GM18519 (cell line): ENCODE results near the gene FARP2.
"Not testable (repeated sequence)": the region's sequence is repeated elsewhere in the genome, so short reads cannot be mapped to it uniquely, and the experiment has no call there.

Experiments used
- ATAC-seq: cut with Tn5 transposase; IDR thresholded peaks from one replicate; pipeline ENCODE4 v1.9.1; 2021; ENCODE audit warnings: mild to moderate bottlenecking, moderate library complexity; ENCODE audit not compliant: unreplicated experiment, low FRiP score

FARP2 gene

GRCh38 chr2:241451840-241452506 is 95.9 kb downstream of the FARP2 start:
- no peak for ATAC-seq

DNA sequence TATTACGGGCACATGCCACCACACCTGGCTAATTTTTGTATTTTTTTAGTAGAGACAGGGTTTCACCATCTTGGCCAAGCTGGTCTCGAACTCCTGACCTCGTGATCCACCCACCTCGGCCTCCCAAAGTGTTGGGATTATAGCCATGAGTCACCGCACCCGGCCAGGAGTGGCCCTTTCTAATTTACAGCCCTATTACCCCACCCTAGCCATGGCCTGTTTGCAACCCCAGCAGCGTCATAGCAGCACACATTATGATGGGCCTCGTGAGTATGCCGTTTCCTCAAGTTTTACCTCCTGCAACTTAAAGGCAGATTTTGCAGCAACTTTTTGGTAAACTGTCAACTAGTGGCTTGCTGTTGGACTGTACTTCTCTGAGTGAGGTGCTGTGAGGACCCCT is 97.8 kb downstream of the FARP2 start:
- not testable (repeated sequence) for ATAC-seq

DNA sequence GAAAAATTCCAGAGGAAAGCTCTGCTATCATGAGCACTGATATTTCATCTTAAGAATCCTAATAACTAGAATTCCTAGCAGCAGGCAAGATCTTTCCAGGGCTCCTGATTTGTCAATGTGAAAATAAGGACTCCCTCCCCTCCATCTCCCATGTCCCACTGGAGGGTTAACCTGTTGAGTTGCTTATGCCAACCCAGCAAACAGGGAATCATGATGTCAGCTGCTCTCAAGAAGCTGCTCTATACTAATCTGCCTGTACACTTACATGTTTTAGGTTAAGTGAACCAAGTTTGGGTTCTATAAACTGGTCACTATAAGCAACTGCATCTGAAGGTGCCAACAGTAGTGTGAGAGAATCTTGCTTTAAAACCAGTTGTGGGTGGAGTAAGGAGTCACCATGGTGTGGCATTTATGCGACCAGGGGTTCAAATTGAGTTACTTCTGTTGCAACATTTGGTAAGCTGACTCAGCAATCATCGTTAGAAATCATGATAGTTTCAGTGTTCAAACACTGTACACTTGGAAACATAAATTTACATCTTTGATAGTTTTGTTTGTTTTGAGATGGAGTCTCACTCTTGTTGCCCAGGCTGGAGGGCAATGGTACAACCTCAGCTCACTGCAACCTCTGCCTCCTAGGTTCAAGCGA is 98.9 kb downstream of the FARP2 start:
- no peak for ATAC-seq

- ATAC-seq, result no peak
Observed at GRCh38 chr2:241456546-241456945, 100.5 kb downstream of the FARP2 start.

- no peak for ATAC-seq
Observed at GRCh38 chr2:241458687-241459086, 102.6 kb downstream of the FARP2 start.

GRCh38 chr2:241459520-241459919 is 103.4 kb downstream of the FARP2 start:
- ATAC-seq, result no peak

- no peak for ATAC-seq
Observed at GRCh38 chr2:241460631-241461030, 104.5 kb downstream of the FARP2 start.

GRCh38 chr2:241461693-241462677 is 105.9 kb downstream of the FARP2 start:
- ATAC-seq, result no peak

DNA sequence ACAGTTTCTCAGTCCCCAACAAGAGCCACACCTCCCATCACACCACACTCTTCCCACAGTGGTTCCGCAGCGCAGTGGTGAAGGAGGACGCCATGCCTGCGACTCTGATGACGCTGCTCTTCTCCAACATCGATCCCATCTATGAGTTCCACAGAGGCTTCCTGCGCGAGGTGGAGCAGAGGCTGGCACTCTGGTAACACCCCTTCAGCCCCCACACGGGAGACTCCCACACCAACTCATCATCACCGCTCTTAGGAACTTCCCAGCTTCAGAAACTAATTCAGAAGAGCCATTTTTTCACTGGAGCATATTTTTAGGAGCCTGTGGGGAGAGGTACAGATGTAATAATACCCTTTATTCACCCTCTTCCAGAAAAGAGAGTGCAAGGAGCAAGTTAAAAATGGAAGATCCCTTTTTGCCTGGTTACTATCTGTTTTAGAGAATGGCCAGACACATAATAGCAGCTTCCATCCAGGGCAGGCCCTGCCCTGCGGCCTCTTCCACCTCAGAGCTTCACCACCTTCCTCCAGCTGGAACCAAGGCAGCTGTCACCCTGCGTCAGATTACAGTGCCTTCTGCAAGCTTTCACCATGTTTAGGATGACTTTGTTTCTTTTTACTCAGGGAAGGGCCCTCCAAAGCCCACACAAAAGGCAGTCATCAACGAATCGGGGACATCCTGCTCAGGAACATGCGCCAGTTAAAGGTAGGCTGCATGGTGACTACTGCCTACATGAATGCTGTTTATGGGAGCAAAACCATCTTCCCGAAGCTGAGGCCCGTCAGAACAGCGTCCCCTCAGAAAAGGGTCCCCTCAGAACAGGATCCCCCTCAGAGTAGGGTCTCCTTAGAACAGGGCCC is 107.4 kb downstream of the FARP2 start:
- no peak for ATAC-seq

DNA sequence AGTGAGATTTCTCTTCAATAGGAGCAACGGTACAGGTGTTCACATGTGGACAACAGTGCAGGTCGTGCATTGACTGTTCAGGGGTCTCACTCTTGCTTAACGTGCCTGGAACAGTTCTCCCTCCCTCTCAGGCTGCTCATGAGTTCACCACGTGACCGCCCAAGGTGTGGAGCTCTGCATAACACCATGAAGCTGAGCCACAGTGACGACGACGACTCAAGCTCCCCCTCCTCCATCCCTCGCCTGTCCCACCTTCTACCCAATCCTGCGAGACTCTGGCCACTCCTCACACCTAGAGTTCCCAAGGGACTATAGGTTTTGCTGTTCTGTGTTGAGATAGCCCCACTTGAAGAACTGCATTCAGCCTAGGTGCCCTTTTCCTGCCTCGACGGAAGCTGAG is 109.5 kb downstream of the FARP2 start:
- ATAC-seq, result no peak

DNA sequence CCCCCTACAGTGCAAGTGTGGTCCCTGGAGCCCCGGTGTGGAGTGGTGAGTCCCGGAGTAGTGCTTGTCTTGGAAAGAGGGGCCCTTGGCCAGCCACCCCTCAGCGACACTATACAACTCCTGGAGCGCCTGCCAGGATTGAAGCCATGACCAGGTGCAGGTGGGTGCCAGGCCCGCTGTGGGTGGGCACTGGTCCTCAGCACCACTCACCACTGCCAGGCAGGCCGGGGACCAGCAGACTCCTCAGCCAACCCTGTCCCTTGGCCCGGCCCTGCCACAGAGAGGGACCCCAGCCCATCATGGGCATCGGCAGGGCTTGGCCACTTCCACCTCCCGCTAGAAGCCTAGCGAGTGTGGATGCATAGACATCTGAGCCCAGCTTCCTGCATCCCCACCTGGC is 110.1 kb downstream of the FARP2 start:
- ATAC-seq, result no peak

DNA sequence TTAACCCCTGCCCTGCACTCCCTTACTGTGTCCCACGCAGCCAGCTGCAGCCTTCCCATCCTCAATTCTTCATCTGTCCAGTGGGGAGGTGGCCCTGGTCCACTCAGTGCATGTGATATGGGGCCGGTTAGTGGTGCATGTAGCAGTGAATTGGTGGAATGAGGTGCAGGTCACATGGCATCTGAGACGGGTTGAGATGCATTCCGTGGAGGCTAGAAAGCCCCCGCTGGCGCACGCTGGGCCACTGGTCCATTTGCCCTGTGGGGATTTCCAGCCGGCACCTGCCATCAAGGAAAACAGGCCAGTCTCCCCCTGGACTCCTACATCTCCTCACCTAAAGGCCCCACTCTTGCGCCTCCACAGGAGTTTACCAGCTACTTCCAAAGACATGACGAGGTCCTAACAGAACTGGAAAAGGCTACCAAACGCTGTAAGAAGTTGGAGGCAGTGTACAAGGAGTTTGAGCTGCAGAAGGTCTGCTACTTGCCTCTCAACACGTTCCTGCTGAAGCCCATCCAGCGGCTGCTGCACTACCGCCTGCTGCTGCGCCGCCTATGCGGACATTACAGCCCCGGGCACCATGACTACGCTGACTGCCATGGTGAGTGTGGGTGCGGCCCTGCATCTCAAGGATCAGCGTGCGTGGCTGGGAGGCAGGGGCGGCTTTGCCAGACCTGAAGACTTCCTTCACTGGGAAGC is 111.8 kb downstream of the FARP2 start:
- ATAC-seq, result no peak

DNA sequence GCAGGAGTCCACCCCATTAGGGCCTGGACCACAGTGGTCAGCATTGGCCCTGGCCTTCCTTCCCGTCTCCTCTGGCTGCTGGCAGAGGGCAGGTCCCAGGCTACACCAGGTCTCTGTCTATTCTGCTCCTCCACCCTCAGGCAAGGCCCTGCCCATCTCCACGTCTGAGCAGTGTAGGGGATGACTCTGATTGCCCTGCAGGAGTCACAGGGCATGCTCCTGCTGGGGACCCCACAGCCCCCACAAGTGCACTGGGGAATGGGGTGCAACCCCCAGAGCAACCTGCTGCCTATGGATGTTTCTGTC is 112.3 kb downstream of the FARP2 start:
- no peak for ATAC-seq

GRCh38 chr2:241469746-241470145 is 113.7 kb downstream of the FARP2 start:
- ATAC-seq, result no peak

DNA sequence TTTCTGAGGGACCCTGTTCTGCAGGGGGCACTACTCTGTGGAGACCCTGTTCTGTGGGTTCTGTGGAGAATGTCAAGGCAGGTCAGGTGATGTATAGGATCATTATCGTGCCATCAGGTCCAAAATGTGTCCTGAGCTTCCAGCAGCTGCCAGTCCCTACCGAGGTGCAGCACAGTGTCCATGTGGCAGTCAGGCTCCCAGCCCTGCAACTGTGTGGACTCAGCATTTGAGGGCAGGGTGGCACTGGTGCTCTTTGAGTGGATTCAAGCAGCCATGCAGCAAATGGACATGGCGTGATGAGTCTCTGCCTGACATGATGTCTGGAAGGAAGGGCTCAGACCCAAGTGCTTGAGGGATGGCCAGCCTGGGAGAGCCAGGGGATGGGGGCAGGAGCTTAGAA is 117.3 kb downstream of the FARP2 start:
- no peak for ATAC-seq

- no peak for ATAC-seq
Observed at GRCh38 chr2:241475267-241475666, 119.2 kb downstream of the FARP2 start.

DNA sequence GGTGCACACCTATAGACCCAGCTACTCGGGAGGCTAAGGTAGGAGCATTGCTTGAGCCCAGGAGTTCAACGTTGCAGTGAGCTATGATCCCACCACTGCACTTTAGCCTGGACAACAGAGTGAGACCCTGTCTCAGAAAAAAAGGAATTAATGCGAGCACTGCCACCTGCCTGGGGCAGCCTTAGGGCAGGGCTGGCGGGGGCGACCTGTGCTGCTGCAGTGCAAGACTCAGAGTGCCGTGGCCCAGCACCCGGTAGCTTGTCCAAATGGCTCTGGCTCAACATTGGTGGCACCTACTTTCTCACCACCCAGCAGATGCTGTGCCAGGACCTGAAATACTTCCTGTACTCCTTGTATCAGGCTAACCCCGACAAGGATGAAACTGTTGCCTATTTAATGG is 122.1 kb downstream of the FARP2 start:
- no peak for ATAC-seq

GRCh38 chr2:241479026-241479898 is 123.2 kb downstream of the FARP2 start:
- ATAC-seq, result no peak

GRCh38 chr2:241481687-241482086 is 125.6 kb downstream of the FARP2 start:
- ATAC-seq, result no peak
